GM12878 (cell line): ENCODE results near the gene FSHR. TPM values are rescaled to one million over a fixed set of nuclear protein-coding genes. Genes with fewer than 3 reads are reported as not detected.
A peak's percentile ranks its signal among the peaks of the same experiment; 100 is the strongest.

Experiments used
- ATAC-seq: fragments of 200-7000 bp; cut with Tn5 transposase; 3 replicates; pipeline ENCODE4 v1.9.1; 2020; ENCODE audit warnings: mild to moderate bottlenecking, moderate library complexity
- BruUV-seq: library from RNA; stranded (reverse); fragments of 400-500 nt; replicated peaks from 2 replicates; lab custom pipeline; 2021; lab: Mats Ljungman, UMichigan
- CTCF ChIA-PET: fragments of 300-600 bp; sonication (Branson Sonifier 250); formaldehyde crosslinking; extraction: SDS; loops from one replicate; lab custom pipeline; 2021; ENCODE audit warnings: inconsistent platforms; lab: Yijun Ruan, JAX
- POLR2A ChIA-PET: fragments of 350-600 bp; formaldehyde crosslinking; extraction: SDS; loops from one replicate; lab custom pipeline; 2021; ENCODE audit warnings: inconsistent platforms; lab: Charles Lee
- RAD21 ChIA-PET: fragments of 300-600 bp; sonication (Branson Sonifier 250); formaldehyde crosslinking; loops from one replicate; lab custom pipeline; 2023; ENCODE audit warnings: antibody characterized with exemption; ENCODE audit not compliant: unreplicated experiment; lab: Charles Lee
- SMC1A ChIA-PET: fragments of 300-600 bp; sonication (Branson Sonifier 250); formaldehyde crosslinking; loops from one replicate; lab custom pipeline; 2023; ENCODE audit not compliant: unreplicated experiment, uncharacterized antibody; lab: Charles Lee
- DNase-seq: peaks from one replicate; pipeline ENCODE4 v3.0.0-alpha.2; 2011; ENCODE audit warnings: low read depth, low spot score
- FAIRE-seq: peaks from 3 replicates; lab custom pipeline; 2011; peaks lifted over from hg19 to GRCh38; lab: Jason Lieb, UNC
- H2AFZ ChIP-seq: 2 replicates; pipeline ENCODE4 v1.6.0; 2011; ENCODE audit warnings: low read depth, low read length, control low read depth; ENCODE audit not compliant: control insufficient read depth
- H3K27ac ChIP-seq: 2 replicates; pipeline ENCODE4 v1.5.1; 2011; ENCODE audit warnings: control low read depth; ENCODE audit not compliant: control insufficient read depth, insufficient read depth
- H3K27me3 ChIP-seq, 2 experiments: replicated peaks in 1 of 2; 2 replicates each; pipeline versions ENCODE4 v1.6.0 to v1.6.1; 2011; ENCODE audit warnings: low read length in 1 of 2; ENCODE audit not compliant: control insufficient read depth in 2 of 2, insufficient read depth in 2 of 2
- H3K36me3 ChIP-seq, 2 experiments: 2 replicates each; pipeline ENCODE4 v1.5.1; 2011; ENCODE audit warnings: low read length in 1 of 2; ENCODE audit not compliant: control insufficient read depth in 2 of 2, insufficient read depth in 2 of 2
- H3K4me1 ChIP-seq: 2 replicates; pipeline ENCODE4 v1.6.1; 2011; ENCODE audit warnings: mild to moderate bottlenecking, low read length, moderate library complexity, mixed read lengths; ENCODE audit not compliant: control insufficient read depth, insufficient read depth
- H3K4me2 ChIP-seq: 2 replicates; pipeline ENCODE4 v1.6.0; 2011; ENCODE audit warnings: control low read depth; ENCODE audit not compliant: control insufficient read depth, insufficient read depth
- H3K4me3 ChIP-seq: fragments of 200-600 bp; sonication (generic); 2 replicates; pipeline ENCODE4 v1.5.1; 2016
- H3K79me2 ChIP-seq: 2 replicates; pipeline ENCODE4 v1.6.0; 2011; ENCODE audit warnings: low read length; ENCODE audit not compliant: control insufficient read depth, insufficient read depth
- H3K9ac ChIP-seq: 2 replicates; pipeline ENCODE4 v1.8.0; 2011; ENCODE audit warnings: low read length, control low read depth, mixed read lengths; ENCODE audit not compliant: control insufficient read depth, insufficient read depth
- H3K9me3 ChIP-seq: replicated peaks from 3 replicates; pipeline ENCODE4 v1.5.1; 2011; ENCODE audit warnings: mild to moderate bottlenecking, low read length; ENCODE audit not compliant: control insufficient read depth, insufficient read depth
- H4K20me1 ChIP-seq: 2 replicates; pipeline ENCODE4 v1.6.0; 2011; ENCODE audit not compliant: control insufficient read depth, insufficient read depth
- BHLHE40 ChIP-seq, 2 experiments: fragments of 450-650 bp in 1 of 2; IDR thresholded peaks; 2 replicates each; pipeline ENCODE4 v1.6.1; 2011 to 2017; ENCODE audit warnings: low read depth in 2 of 2, borderline replicate concordance in 1 of 2, improper control_type of control experiment in 1 of 2, low read length in 1 of 2, mild to moderate bottlenecking in 1 of 2
- KDM1A ChIP-seq: fragments of 200-600 bp; sonication (generic); IDR thresholded peaks from 2 replicates; pipeline ENCODE4 v1.6.1; 2016; ENCODE audit warnings: borderline replicate concordance
- PBX3 ChIP-seq: IDR thresholded peaks from 2 replicates; pipeline ENCODE4 v1.6.1; 2011; ENCODE audit warnings: mild to moderate bottlenecking, low read depth, low read length, moderate library complexity; ENCODE audit not compliant: insufficient replicate concordance
- RAD51 ChIP-seq: fragments of 450-650 bp; IDR thresholded peaks from 2 replicates; pipeline ENCODE4 v1.6.1; 2016; ENCODE audit warnings: moderate library complexity, mild to moderate bottlenecking, inconsistent platforms
- whole genome bisulfite sequencing: methylation state at CpG from one replicate; pipeline ENCODE4 v1.1.6; 2016; ENCODE audit warnings: low lambda C conversion rate; ENCODE audit not compliant: insufficient replicate concordance, insufficient coverage; ENCODE audit errors: missing lambda C conversion rate; 5-methylcytosine and 5-hydroxymethylcytosine counted together
- in situ Hi-C: fragments of 300-500 bp; cut with MboI; formaldehyde crosslinking; loops from 9 replicates; pipeline ENCODE4 v1.14.3; 2018; ENCODE audit warnings: mixed read lengths
- intact Hi-C: fragments of 100-400 bp; cut with micrococcal nuclease; formaldehyde crosslinking; loops from one replicate; pipeline ENCODE4 v1.14.2; 2022; ENCODE audit not compliant: unreplicated experiment
- polyA plus RNA-seq, 11 experiments: library from polyadenylated mRNA; depleted of rRNA in 4 of 11; unstranded in 6 of 11; stranded (reverse) in 5 of 11; fragments of >200 nt; fragmentation: Nextera tagmentation in 4 of 11; fragmentation: Illumina TruSeq in 1 of 11; extraction: Ambion mirVana in 4 of 11; extraction: Trizol in 1 of 11; gene quantifications; 1 replicate in 1 of 11; 2 replicates in 10 of 11; pipeline versions ENCODE4 v1.2.1 to v1.2.3, GENCODE V29; 2011 to 2016; ENCODE audit warnings: inconsistent platforms in 2 of 11, missing spikeins in 2 of 11, low read depth in 1 of 11
- total RNA-seq, 4 experiments: library from RNA; depleted of rRNA in 3 of 4; stranded (reverse); fragments of >200 nt in 3 of 4; fragmentation: Illumina TruSeq in 1 of 4; extraction: Trizol in 1 of 4; gene quantifications; 2 replicates each; pipeline versions ENCODE4 v1.2.1 to v1.2.3, GENCODE V29; 2013 to 2021

The FSHR gene
- total and polyA plus RNA-seq, 10 of the 15 experiments (the other 5 are each of a cell fraction or from before 2014, with no cell fraction given): not detected

- no peak overlapping the region for H3K27ac ChIP-seq
- ChIA-PET CTCF (no interaction called here), POLR2A (no interaction called here)
- H3K9ac ChIP-seq: no peak overlapping the region
- no peaks in the 10 kb centered on the region for H3K36me3 ChIP-seq
- no peaks in the 10 kb centered on the region for H3K9me3 ChIP-seq
- WGBS: 11% methylated on average over 5 of the region's 5 CpGs
- no peak overlapping the region for H2AFZ ChIP-seq
- intact Hi-C loops: no loop called here
- H3K4me3 ChIP-seq: no peak overlapping the region
- H3K27me3 ChIP-seq: no peaks in the 10 kb centered on the region
- no peak overlapping the region for H3K4me2 ChIP-seq
- TF ChIP-seq RAD51: peak; percentile 62; the same call in 1 of the 2 replicates
- TF ChIP-seq PBX3: no peak
- peak in 1 of 2 experiments; percentile 8; a peak in 1 of 4 replicates for TF ChIP-seq BHLHE40 (IDR thresholded peaks at IDR 0.05; ENCODE audit: borderline replicate concordance in 1 of 2, low read depth in 2 of 2, low read length in 1 of 2)
- no peak for TF ChIP-seq KDM1A
- TF ChIP-seq, all 136 proteins: peak for 2
- BruUV-seq: no TSS peak
- FAIRE-seq: no peak
- H3K79me2 ChIP-seq: no peaks in the 10 kb centered on the region
- no peaks in the 10 kb centered on the region for H4K20me1 ChIP-seq
- RAD21 ChIA-PET: interaction anchor here (1.1 kb wide), 1 partner anchor 1192 kb away, joined by 4 read pairs; no protein-coding TSS in a partner anchor
- in situ Hi-C loops: no loop called here
- H3K4me1 ChIP-seq: no peaks in the 10 kb centered on the region
- SMC1A ChIA-PET: interaction anchor here (1.1 kb wide), 1 partner anchor 15 kb away, joined by 3 read pairs; no protein-coding TSS in a partner anchor
- no peak for ATAC-seq
- DNase-seq: no peak
These were observed 202.2 kb downstream of the FSHR start for GRCh38 chr2:48952143-48952542.
